A673 (cell line): ENCODE measurements around the gene SHROOM3. TPM values are rescaled to one million over a fixed set of nuclear protein-coding genes. Genes with fewer than 3 reads are reported as not detected.

Experiments used
- BruUV-seq: library from RNA; stranded (reverse); fragments of 400-500 nt; replicated peaks from 2 replicates; lab custom pipeline; 2021; lab: Mats Ljungman, UMichigan
- CTCF ChIA-PET: fragments of 300-600 bp; sonication (Branson Sonifier 250); formaldehyde crosslinking; loops from one replicate; lab custom pipeline; 2022; ENCODE audit warnings: antibody characterized with exemption; lab: Charles Lee
- POLR2A ChIA-PET: fragments of 300-600 bp; sonication (Branson Sonifier 250); formaldehyde crosslinking; loops from one replicate; lab custom pipeline; 2022; ENCODE audit warnings: antibody characterized with exemption; ENCODE audit not compliant: low non-redundant PET; lab: Charles Lee
- DNase-seq: peaks from one replicate; pipeline ENCODE4 v3.0.0-alpha.2; 2015; ENCODE audit warnings: low spot score
- H3K27ac ChIP-seq: fragments of 200-600 bp; sonication (generic); 2 replicates; pipeline ENCODE4 v1.5.1; 2016; ENCODE audit warnings: mixed run types, low read depth, mild to moderate bottlenecking, mixed read lengths, antibody characterized with exemption, low read length; ENCODE audit not compliant: poor library complexity, severe bottlenecking
- H3K27me3 ChIP-seq: fragments of 200-600 bp; sonication (generic); replicated peaks from 2 replicates; pipeline ENCODE4 v1.6.1; 2017; ENCODE audit warnings: mixed run types, low read depth, mild to moderate bottlenecking, mixed read lengths, antibody characterized with exemption, low read length; ENCODE audit not compliant: insufficient read depth, poor library complexity
- H3K36me3 ChIP-seq: fragments of 200-600 bp; sonication (generic); 2 replicates; pipeline ENCODE4 v1.6.1; 2016; ENCODE audit warnings: mixed run types, mild to moderate bottlenecking, mixed read lengths, antibody characterized with exemption, low read length; ENCODE audit not compliant: insufficient read depth, poor library complexity, severe bottlenecking
- H3K4me1 ChIP-seq: fragments of 200-600 bp; sonication (generic); 2 replicates; pipeline ENCODE4 v1.6.1; 2017; ENCODE audit warnings: mixed run types, mild to moderate bottlenecking, mixed read lengths, antibody characterized with exemption, low read length; ENCODE audit not compliant: insufficient read depth, poor library complexity, severe bottlenecking
- H3K4me3 ChIP-seq: fragments of 200-600 bp; sonication (generic); 2 replicates; pipeline ENCODE4 v1.5.1; 2016; ENCODE audit warnings: low read depth, mixed run types, mild to moderate bottlenecking, mixed read lengths, low read length; ENCODE audit not compliant: poor library complexity, severe bottlenecking
- H3K9me3 ChIP-seq: fragments of 200-600 bp; sonication (generic); 2 replicates; pipeline ENCODE4 v1.6.1; 2016; ENCODE audit warnings: mixed run types, low read depth, mild to moderate bottlenecking, mixed read lengths, antibody characterized with exemption, low read length; ENCODE audit not compliant: poor library complexity, severe bottlenecking
- EZH2 ChIP-seq: fragments of 200-600 bp; sonication (generic); IDR thresholded peaks from 2 replicates; pipeline ENCODE4 v1.6.1; 2017; ENCODE audit warnings: borderline replicate concordance, low read depth, mild to moderate bottlenecking, mixed read lengths, antibody characterized with exemption, low read length; ENCODE audit not compliant: poor library complexity, severe bottlenecking
- intact Hi-C: fragments of 100-400 bp; cut with micrococcal nuclease; formaldehyde crosslinking; loops from one replicate; pipeline ENCODE4 v1.10.0; 2022; ENCODE audit not compliant: unreplicated experiment
- total RNA-seq: library from RNA; stranded (reverse); gene quantifications from 2 replicates; pipeline ENCODE4 v1.2.3, GENCODE V29; 2021
- TF ChIP-seq, protein P1 (sequence below): fragments of 300-800, 200-600 bp; sonication (generic); conservative IDR thresholded peaks from 2 replicates; pipeline ENCODE4 v1.5.1; 2017; ENCODE audit warnings: low read depth, mild to moderate bottlenecking, antibody characterized with exemption, low read length, moderate library complexity, mixed read lengths

The SHROOM3 gene
- total RNA-seq, 1 experiment from 2014 or later: 9.3 TPM

DNA sequence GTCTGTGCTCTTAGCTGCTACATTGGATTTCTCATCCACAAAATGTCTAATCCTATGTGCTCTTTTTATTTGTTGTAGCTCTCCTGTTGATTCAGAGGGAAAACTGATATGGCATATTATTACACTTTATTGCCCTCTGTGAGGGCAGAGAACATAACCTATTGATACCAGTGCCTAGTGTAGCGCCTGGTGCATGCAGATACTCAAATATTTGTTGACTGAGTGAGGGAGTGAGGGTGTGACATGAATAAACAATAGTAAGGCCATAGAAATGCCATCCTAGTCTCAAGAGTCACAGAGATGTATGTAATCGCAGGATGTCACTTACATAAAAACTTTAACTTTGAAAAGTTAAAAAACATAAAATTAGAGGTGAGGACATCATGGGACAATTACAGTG, 159.1 kb downstream of the SHROOM3 start:
- no peaks in the 10 kb centered on the region for H3K27me3 ChIP-seq
- no peak for DNase-seq
- ChIA-PET POLR2A (no interaction called here), CTCF (no interaction called here)
- no TSS peak for BruUV-seq
- intact Hi-C loops: no loop called here
- no peaks in the 10 kb centered on the region for H3K4me1 ChIP-seq
- H3K27ac ChIP-seq: no peak overlapping the region
- no peak for TF ChIP-seq EZH2
- TF ChIP-seq, protein P1, sequence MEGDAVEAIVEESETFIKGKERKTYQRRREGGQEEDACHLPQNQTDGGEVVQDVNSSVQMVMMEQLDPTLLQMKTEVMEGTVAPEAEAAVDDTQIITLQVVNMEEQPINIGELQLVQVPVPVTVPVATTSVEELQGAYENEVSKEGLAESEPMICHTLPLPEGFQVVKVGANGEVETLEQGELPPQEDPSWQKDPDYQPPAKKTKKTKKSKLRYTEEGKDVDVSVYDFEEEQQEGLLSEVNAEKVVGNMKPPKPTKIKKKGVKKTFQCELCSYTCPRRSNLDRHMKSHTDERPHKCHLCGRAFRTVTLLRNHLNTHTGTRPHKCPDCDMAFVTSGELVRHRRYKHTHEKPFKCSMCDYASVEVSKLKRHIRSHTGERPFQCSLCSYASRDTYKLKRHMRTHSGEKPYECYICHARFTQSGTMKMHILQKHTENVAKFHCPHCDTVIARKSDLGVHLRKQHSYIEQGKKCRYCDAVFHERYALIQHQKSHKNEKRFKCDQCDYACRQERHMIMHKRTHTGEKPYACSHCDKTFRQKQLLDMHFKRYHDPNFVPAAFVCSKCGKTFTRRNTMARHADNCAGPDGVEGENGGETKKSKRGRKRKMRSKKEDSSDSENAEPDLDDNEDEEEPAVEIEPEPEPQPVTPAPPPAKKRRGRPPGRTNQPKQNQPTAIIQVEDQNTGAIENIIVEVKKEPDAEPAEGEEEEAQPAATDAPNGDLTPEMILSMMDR: no peak
- H3K4me3 ChIP-seq: no peak overlapping the region
- no peaks in the 10 kb centered on the region for H3K9me3 ChIP-seq
- no peaks in the 10 kb centered on the region for H3K36me3 ChIP-seq

DNA sequence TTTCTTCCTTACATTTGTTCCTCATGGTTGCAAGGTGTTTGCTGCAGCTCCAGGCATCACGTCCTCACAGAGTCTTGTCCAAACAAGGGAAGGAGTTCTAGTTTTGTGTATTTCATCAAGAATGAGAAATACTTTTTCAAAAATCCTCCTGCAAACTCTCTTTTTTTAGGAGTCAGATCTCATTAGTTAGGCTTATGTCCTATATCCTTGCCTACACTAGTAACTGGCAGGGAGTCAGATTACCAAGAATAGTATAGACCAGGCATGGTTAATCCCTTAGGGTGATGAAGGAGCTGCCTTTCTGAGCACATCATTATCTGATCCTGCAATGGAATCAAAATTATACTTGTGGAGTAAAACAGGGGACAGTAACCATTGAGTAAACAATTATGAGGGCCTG, 160.4 kb downstream of the SHROOM3 start:
- H3K27me3 ChIP-seq: no peaks in the 10 kb centered on the region
- CTCF ChIA-PET: no interaction called here
- H3K9me3 ChIP-seq: no peaks in the 10 kb centered on the region
- TF ChIP-seq, protein P1: no peak
- no peak for TF ChIP-seq EZH2
- H3K36me3 ChIP-seq: no peaks in the 10 kb centered on the region
- no peaks in the 10 kb centered on the region for H3K4me1 ChIP-seq
- no peak overlapping the region for H3K4me3 ChIP-seq
- no TSS peak for BruUV-seq
- POLR2A ChIA-PET: no interaction called here
- no peak overlapping the region for H3K27ac ChIP-seq
- intact Hi-C loops: no loop called here
- no peak for DNase-seq

DNA sequence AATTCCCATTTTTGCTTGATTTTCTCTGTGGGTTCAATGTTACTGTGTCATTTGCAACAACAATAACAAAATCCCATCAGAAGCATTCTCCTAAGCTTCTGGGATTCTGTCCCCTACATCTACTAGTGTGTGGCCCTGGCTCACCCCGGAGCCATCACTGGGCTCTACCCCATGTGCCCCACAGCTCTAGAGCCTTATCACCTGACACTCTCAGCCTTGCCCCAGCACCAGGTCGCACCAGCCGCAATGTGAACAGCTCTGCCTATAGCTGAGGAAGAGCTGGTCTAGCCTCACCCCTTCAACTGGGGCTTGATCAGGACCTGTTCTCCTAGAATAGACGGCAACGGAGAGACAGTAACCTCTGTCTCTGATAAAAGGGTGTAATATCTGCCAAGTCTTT, 161.7 kb downstream of the SHROOM3 start:
- H3K9me3 ChIP-seq: no peaks in the 10 kb centered on the region
- no TSS peak for BruUV-seq
- CTCF ChIA-PET: no interaction called here
- H3K27ac ChIP-seq: no peak overlapping the region
- no peaks in the 10 kb centered on the region for H3K4me1 ChIP-seq
- DNase-seq: no peak
- H3K27me3 ChIP-seq: no peaks in the 10 kb centered on the region
- POLR2A ChIA-PET: no interaction called here
- TF ChIP-seq, protein P1: no peak
- no peak for TF ChIP-seq EZH2
- intact Hi-C loops: no loop called here
- H3K36me3 ChIP-seq: no peaks in the 10 kb centered on the region
- no peak overlapping the region for H3K4me3 ChIP-seq
